Cardiac muscle cell (in vitro differentiated cells and primary cell): ENCODE results near the gene BAIAP3. TPM values are rescaled to one million over a fixed set of nuclear protein-coding genes. Genes with fewer than 3 reads are reported as not detected.

Experiments used
- DNase-seq, 2 donors: peaks; one replicate each; pipeline versions ENCODE4 v3.0.0 to v3.0.0-alpha.2; 2010 to 2017; ENCODE audit warnings: low read depth in 1 of 2, low spot score in 1 of 2
- H3K27ac ChIP-seq: fragments of 200-600 bp; sonication (generic); 2 replicates; pipeline ENCODE4 v1.5.1; 2016
- H3K27me3 ChIP-seq: fragments of 200-600 bp; sonication (generic); 2 replicates; pipeline ENCODE4 v1.6.0; 2016; ENCODE audit warnings: control low read depth
- H3K36me3 ChIP-seq: fragments of 200-600 bp; sonication (generic); 2 replicates; pipeline ENCODE4 v1.5.1; 2016; ENCODE audit warnings: control low read depth
- H3K4me1 ChIP-seq: fragments of 200-600 bp; sonication (generic); 2 replicates; pipeline ENCODE4 v1.8.1; 2017; ENCODE audit warnings: low read depth, mild to moderate bottlenecking, mixed run types
- H3K4me3 ChIP-seq: fragments of 200-600 bp; sonication (generic); 2 replicates; pipeline ENCODE4 v1.5.1; 2016; ENCODE audit warnings: mild to moderate bottlenecking
- H3K9me3 ChIP-seq: fragments of 200-600 bp; sonication (generic); 2 replicates; pipeline ENCODE4 v1.5.1; 2017; ENCODE audit warnings: low read depth, mild to moderate bottlenecking, control low read depth
- polyA plus RNA-seq: library from polyadenylated mRNA; unstranded; fragments of >200 nt; fragmentation: Nextera tagmentation; extraction: Ambion mirVana; gene quantifications from 2 replicates; pipeline ENCODE4 v1.2.1, GENCODE V29; 2016
- total RNA-seq: library from RNA; depleted of rRNA; stranded (reverse); fragments of >200 nt; gene quantifications from 2 replicates; pipeline ENCODE4 v1.2.3, GENCODE V29; 2016
- TF ChIP-seq, protein P1 (sequence below): IDR thresholded peaks from 2 replicates; pipeline ENCODE4 v1.5.1; 2012; ENCODE audit warnings: low read depth, mild to moderate bottlenecking, low read length

BAIAP3 gene, protein sequence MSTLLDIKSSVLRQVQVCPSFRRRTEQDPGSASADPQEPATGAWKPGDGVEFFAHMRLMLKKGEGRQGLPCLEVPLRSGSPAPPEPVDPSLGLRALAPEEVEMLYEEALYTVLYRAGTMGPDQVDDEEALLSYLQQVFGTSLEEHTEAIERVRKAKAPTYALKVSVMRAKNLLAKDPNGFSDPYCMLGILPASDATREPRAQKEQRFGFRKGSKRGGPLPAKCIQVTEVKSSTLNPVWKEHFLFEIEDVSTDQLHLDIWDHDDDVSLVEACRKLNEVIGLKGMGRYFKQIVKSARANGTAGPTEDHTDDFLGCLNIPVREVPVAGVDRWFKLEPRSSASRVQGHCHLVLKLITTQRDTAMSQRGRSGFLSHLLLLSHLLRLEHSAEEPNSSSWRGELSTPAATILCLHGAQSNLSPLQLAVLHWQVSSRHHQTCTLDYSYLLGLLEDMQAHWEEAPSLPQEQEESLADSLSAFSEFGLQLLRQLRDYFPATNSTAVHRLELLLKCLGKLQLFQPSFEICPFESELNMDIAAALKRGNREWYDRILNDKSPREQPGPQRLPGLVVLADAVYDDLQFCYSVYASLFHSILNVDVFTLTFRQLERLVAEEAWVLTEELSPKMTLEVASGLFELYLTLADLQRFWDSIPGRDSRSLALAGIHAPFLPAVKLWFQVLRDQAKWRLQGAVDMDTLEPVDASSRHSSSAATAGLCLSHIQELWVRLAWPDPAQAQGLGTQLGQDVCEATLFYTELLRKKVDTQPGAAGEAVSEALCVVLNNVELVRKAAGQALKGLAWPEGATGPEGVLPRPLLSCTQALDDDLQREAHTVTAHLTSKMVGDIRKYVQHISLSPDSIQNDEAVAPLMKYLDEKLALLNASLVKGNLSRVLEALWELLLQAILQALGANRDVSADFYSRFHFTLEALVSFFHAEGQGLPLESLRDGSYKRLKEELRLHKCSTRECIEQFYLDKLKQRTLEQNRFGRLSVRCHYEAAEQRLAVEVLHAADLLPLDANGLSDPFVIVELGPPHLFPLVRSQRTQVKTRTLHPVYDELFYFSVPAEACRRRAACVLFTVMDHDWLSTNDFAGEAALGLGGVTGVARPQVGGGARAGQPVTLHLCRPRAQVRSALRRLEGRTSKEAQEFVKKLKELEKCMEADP
- 7.4 and 8.1 TPM in 2 replicates for total RNA-seq
- 2.7 and 7.7 TPM in 2 replicates for polyA plus RNA-seq

DNA sequence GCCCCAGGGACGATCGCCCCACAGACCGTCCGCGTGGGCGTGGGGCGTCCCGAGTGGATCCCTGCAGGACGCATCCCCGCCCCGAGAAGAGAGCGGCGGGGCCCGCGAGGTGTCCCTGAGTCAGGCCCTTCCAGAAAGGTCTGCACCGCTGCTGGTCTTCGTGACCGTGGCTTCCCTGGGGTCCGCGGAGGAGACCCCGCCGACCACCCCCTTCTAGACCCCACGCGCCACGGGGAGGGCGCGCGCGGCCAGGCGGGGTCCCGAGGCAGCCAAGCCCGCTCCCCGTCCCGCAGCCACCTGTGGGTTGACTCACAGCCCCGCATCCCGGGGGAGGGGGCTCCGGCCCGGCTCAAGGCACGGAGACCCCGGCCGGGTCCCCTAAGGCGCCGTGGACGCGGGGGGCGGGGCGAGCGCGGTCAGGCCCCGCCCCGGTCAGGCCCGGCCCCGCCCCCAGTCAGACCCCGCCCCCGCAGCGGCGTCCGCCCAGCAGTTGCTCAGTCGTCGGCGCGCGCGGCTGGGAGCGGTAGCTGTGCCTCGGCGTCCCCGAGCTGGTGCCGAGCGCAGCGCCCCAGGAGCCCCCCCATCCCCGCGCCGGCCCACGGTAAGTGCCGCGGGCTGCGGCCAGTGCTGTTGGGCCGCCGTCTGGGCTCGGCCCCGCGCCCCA, at the start of gene BAIAP3:
Gene BAIAP3, plus strand, starts transcription at position 497 of the 664 bp plus-strand sequence. CDS start 4,905 bp downstream, outside the sequence.
- Histone ChIP-seq H3K36me3 (no peaks in the 10 kb centered on the region), H3K4me1 (no peaks in the 10 kb centered on the region), H3K4me3 (peak within 1 kb of the TSS; percentile 16), H3K27ac (no peak within 1 kb of the TSS), H3K9me3 (no peaks in the 10 kb centered on the region), H3K27me3 (peaks cover 78% of the 10 kb centered on the region)
- TF ChIP-seq, protein P1, sequence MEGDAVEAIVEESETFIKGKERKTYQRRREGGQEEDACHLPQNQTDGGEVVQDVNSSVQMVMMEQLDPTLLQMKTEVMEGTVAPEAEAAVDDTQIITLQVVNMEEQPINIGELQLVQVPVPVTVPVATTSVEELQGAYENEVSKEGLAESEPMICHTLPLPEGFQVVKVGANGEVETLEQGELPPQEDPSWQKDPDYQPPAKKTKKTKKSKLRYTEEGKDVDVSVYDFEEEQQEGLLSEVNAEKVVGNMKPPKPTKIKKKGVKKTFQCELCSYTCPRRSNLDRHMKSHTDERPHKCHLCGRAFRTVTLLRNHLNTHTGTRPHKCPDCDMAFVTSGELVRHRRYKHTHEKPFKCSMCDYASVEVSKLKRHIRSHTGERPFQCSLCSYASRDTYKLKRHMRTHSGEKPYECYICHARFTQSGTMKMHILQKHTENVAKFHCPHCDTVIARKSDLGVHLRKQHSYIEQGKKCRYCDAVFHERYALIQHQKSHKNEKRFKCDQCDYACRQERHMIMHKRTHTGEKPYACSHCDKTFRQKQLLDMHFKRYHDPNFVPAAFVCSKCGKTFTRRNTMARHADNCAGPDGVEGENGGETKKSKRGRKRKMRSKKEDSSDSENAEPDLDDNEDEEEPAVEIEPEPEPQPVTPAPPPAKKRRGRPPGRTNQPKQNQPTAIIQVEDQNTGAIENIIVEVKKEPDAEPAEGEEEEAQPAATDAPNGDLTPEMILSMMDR = no peak
- DNase-seq = peak; percentile 25 to 52

DNA sequence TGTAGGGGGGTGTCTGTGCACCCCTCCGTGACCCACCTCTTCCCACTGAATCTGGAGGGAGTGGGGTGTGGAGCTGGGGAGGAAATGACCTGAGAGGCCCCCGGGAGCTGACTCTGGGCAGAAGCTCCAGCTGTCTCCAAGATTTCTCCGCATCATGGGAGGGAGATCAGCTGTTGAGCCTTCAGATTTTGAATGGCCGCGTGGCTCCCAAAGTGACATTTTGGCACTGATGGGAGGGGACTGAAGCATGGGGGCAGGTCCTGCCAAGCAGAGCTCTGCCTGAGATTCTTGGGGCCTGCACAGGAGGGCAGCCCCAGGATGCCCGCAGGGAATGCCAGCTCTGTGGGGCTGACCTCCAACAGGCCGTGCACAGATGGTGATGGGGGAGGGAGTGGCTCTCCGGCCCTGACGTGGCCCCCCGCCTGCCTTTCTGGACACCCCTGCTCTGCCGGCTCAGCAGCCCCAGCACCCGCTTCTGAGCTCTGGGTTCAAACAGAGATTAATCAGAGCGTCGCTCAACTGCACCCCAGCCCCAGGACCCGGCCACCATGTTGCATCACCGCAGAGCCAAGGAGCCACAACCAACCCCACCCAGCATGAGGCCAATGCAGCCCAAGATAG, 49.3 kb upstream of the BAIAP3 start:
- no peaks in the 10 kb centered on the region for H3K27me3 ChIP-seq
- H3K36me3 ChIP-seq = no peaks in the 10 kb centered on the region
- TF ChIP-seq, protein P1 = no peak
- no peaks in the 10 kb centered on the region for H3K4me1 ChIP-seq
- no peaks in the 10 kb centered on the region for H3K9me3 ChIP-seq
- no peak for DNase-seq
- no peak overlapping the region for H3K27ac ChIP-seq
- no peak overlapping the region for H3K4me3 ChIP-seq

DNA sequence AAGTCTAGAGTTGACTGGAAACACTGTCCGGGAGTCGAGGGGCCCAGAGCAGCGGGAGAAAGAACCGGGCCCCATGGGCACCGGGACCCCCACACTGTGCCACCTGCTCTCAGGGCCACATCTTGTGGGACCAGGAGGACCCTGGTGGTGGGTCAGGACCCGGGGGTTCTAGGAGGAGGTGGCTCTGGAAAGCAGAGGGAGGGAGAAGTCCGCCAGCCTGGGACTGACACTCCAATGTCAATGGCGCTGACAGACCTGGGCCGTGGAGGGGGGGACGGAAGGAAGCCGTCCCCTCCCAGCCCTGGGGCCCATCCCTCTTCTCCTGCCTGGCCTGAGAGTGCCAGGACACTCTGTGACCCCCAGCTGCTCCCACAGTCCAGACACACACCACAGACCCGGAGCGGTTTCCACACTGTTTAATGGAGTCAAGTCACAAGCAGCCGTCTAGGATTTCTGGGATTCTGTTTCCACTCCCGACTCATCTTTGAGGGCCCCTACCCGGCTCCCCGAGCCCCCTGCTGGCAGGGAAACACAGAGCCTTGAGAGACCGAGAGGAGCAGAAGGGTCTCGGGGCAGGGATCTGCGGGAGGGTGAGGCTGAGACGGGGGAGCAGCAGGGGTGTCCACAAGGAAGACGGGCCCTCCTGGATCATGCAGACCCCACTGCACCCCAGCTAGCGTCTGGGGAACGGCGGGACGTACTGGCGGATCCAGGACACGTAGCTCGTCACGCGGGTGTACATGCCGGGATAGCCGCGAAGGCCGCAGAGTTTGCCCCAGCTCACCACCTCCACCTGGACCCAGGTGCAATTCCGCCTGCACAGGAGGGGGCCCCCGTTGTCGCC, 47.6 kb upstream of the BAIAP3 start:
- peak in 1 of 2 donors; percentile 40 for DNase-seq
- Histone ChIP-seq H3K36me3 (no peaks in the 10 kb centered on the region), H3K27me3 (peaks cover 13% of the 10 kb centered on the region), H3K27ac (no peak overlapping the region), H3K9me3 (no peaks in the 10 kb centered on the region), H3K4me3 (no peak overlapping the region), H3K4me1 (peaks cover 6% of the 10 kb centered on the region)
- TF ChIP-seq, protein P1 = no peak

DNA sequence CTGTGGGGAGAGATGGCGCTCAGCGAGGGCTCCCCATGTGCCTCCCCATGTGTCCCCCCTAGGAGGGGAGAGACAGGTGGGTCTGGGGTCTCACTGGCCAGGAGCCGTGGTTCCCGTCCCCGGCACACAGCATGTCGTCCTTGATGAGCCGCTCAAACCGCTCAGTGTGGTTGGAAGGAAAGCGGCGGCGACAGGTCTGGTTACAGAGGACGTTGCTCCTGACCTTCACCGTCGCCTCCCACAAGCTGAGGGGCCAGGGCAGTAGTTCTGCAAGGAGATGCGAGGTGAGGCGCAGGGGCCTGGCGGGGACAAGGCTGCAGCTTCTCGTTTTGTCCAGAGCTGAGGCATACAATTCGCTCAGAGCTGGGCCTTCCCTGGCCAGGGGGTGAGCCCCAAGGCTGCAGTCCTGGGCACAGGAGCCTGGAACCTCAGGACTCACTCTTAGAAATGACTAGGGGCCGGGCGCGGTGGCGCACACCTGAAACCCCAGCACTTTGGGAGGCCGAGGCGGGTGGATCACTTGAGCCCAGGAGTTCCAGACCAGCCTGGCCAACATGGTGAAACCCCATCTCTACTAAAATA, 46.8 kb upstream of the BAIAP3 start:
- Histone ChIP-seq H3K4me3 (no peak overlapping the region), H3K27ac (no peak overlapping the region), H3K9me3 (no peaks in the 10 kb centered on the region), H3K4me1 (peaks cover 6% of the 10 kb centered on the region), H3K36me3 (no peaks in the 10 kb centered on the region), H3K27me3 (peaks cover 19% of the 10 kb centered on the region)
- no peak for DNase-seq
- TF ChIP-seq, protein P1 = no peak
